ENCODE data around the gene NAXE.

The NAXE gene

GRCh38 chr1:156574039-156574633, 17.4 kb upstream of the NAXE start:
- Histone ChIP-seq H3K9me3 (ENCODE audit: insufficient read depth, low read length, severe bottlenecking) (no peaks in the 10 kb centered on the region), H3K36me3 (ENCODE audit: insufficient read depth, low read length) (peaks cover 2% of the 10 kb centered on the region), H3K79me2 (ENCODE audit: insufficient read depth, low read length) (peaks cover 18% of the 10 kb centered on the region), H3K27me3 (ENCODE audit: insufficient read depth, low read length, poor library complexity) (no peaks in the 10 kb centered on the region), H3K4me3 (ENCODE audit: low read depth in 1 of 2, low read length in 2 of 2) (no peak overlapping the region), H3K9ac (ENCODE audit: low read depth, low read length) (no peak overlapping the region), H3K4me1 (ENCODE audit: insufficient read depth, low read length) (peaks cover 22% of the 10 kb centered on the region), H4K20me1 (ENCODE audit: insufficient read depth, low read length) (no peaks in the 10 kb centered on the region), H3K4me2 (ENCODE audit: insufficient read depth, low read length) (no peak overlapping the region), H2AFZ (ENCODE audit: low read depth, low read length) (no peak overlapping the region), H3K27ac (ENCODE audit: low read length) (no peak overlapping the region)
- TF ChIP-seq CTCF (IDR thresholded peaks at IDR 0.05; ENCODE audit: borderline replicate concordance, extremely low read depth, low read length, poor library complexity, severe bottlenecking), result peak; percentile 20
- no peak for TF ChIP-seq EZH2 (IDR thresholded peaks at IDR 0.05; ENCODE audit: borderline replicate concordance, low read depth, low read length, severe bottlenecking)
- ATAC-seq (ENCODE audit: insufficient read depth, low read depth) (no peak), DNase-seq (no peak)

DNA sequence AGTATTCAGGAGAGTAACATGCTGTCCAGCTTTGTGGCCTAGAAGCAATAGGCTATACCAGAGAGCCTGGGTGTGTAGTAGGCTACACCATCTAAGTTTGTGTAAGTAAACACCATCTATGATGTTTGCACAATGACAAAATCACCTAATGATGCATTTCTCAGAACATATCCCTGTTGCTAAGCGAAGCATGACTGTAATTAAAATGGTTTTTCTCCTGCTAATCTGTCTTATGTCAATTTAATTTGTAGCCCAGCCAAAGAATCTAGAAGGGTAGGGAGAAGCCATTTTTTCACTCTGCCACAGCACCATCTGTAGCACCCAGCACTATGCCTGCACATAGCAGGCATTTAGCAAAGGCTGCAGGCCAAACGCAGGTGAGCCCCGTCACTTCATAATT, 14.0 kb upstream of the NAXE start:
- no peaks in the 10 kb centered on the region for H4K20me1 ChIP-seq (ENCODE audit: insufficient read depth, low read length)
- no peak overlapping the region for H3K4me3 ChIP-seq (ENCODE audit: low read depth in 1 of 2, low read length in 2 of 2)
- no peak overlapping the region for H3K27ac ChIP-seq (ENCODE audit: low read length)
- no peak overlapping the region for H3K4me2 ChIP-seq (ENCODE audit: insufficient read depth, low read length)
- ATAC-seq (ENCODE audit: insufficient read depth, low read depth) (no peak), DNase-seq (no peak)
- H3K27me3 ChIP-seq (ENCODE audit: insufficient read depth, low read length, poor library complexity), result no peaks in the 10 kb centered on the region
- no peak overlapping the region for H3K9ac ChIP-seq (ENCODE audit: low read depth, low read length)
- no peak overlapping the region for H2AFZ ChIP-seq (ENCODE audit: low read depth, low read length)
- H3K4me1 ChIP-seq (ENCODE audit: insufficient read depth, low read length), result peaks cover 25% of the 10 kb centered on the region
- no peak for TF ChIP-seq EZH2 (IDR thresholded peaks at IDR 0.05; ENCODE audit: borderline replicate concordance, low read depth, low read length, severe bottlenecking)
- no peak for TF ChIP-seq CTCF (IDR thresholded peaks at IDR 0.05; ENCODE audit: borderline replicate concordance, extremely low read depth, low read length, poor library complexity, severe bottlenecking)
- no peaks in the 10 kb centered on the region for H3K36me3 ChIP-seq (ENCODE audit: insufficient read depth, low read length)
- H3K9me3 ChIP-seq (ENCODE audit: insufficient read depth, low read length, severe bottlenecking), result no peaks in the 10 kb centered on the region
- peaks cover 11% of the 10 kb centered on the region for H3K79me2 ChIP-seq (ENCODE audit: insufficient read depth, low read length)

DNA sequence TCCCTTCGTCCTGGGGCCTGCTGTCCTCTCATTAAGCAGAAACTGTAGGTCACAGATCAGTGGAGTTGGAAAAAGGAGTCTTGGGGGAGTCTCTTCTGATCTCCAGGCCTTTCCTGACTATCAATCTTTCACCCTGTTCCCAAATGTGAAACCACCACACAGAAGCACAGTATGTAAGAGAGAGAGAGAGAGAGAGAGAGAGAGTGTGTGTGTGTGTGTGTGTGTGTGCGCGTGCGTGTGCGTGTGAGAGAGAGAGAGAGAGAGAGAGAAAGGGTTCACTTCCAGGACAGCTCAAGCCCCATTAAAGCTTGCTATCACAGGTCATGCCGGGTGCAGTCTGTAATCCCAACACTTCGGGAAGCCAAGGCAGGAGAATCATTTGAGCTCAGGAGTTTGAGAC, 13.5 kb upstream of the NAXE start:
- Histone ChIP-seq H3K4me2 (ENCODE audit: insufficient read depth, low read length) (no peak overlapping the region), H3K4me3 (ENCODE audit: low read depth in 1 of 2, low read length in 2 of 2) (no peak overlapping the region), H3K9ac (ENCODE audit: low read depth, low read length) (no peak overlapping the region), H3K9me3 (ENCODE audit: insufficient read depth, low read length, severe bottlenecking) (no peaks in the 10 kb centered on the region), H4K20me1 (ENCODE audit: insufficient read depth, low read length) (no peaks in the 10 kb centered on the region), H3K79me2 (ENCODE audit: insufficient read depth, low read length) (peaks cover 16% of the 10 kb centered on the region), H2AFZ (ENCODE audit: low read depth, low read length) (no peak overlapping the region), H3K27ac (ENCODE audit: low read length) (no peak overlapping the region), H3K27me3 (ENCODE audit: insufficient read depth, low read length, poor library complexity) (no peaks in the 10 kb centered on the region), H3K36me3 (ENCODE audit: insufficient read depth, low read length) (no peaks in the 10 kb centered on the region), H3K4me1 (ENCODE audit: insufficient read depth, low read length) (peaks cover 25% of the 10 kb centered on the region)
- TF ChIP-seq EZH2 (IDR thresholded peaks at IDR 0.05; ENCODE audit: borderline replicate concordance, low read depth, low read length, severe bottlenecking) (no peak), CTCF (IDR thresholded peaks at IDR 0.05; ENCODE audit: borderline replicate concordance, extremely low read depth, low read length, poor library complexity, severe bottlenecking) (no peak)
- ATAC-seq (ENCODE audit: insufficient read depth, low read depth), result no peak
- DNase-seq, result no peak
